NT2/D1 (cell line): Measurements from ENCODE around the gene ERC2.

Source experiments
- YY1 ChIP-seq: IDR thresholded peaks from 2 replicates; pipeline ENCODE4 v1.6.1; 2011; ENCODE audit not compliant: insufficient read length, insufficient read depth
- ZNF274 ChIP-seq: IDR thresholded peaks from 2 replicates; pipeline ENCODE4 v1.6.1; 2011; ENCODE audit warnings: mild to moderate bottlenecking, low read depth, low read length

GRCh38 chr3:56318891-56319290, 149.4 kb downstream of the ERC2 start:
- TF ChIP-seq YY1 (no peak), ZNF274 (no peak)
